Measurements from ENCODE around the gene ANKRD55.

The ANKRD55 gene

GRCh38 chr5:56101180-56101579 lies 131.9 kb downstream of the ANKRD55 start:
- H3K27ac ChIP-seq (replicated peaks; ENCODE audit: low read length): no peak overlapping the region
- whole genome bisulfite sequencing, 2 donors (ENCODE audit: extremely low coverage in 2 of 2, insufficient read length in 2 of 2, insufficient replicate concordance in 1 of 2): no CpG with 5 or more reads among the region's 3 CpGs
- H4K91ac ChIP-seq (ENCODE audit: low read depth, low read length, poor library complexity): no peak overlapping the region
- no peak overlapping the region for H2BK15ac ChIP-seq (ENCODE audit: low read length)
- H4K8ac ChIP-seq (ENCODE audit: low read depth, low read length): no peak overlapping the region
- H3K14ac ChIP-seq (ENCODE audit: low read length): no peak overlapping the region
- H3K18ac ChIP-seq (ENCODE audit: low read length): no peak overlapping the region
- H3K27me3 ChIP-seq (ENCODE audit: control insufficient read depth in 3 of 3, insufficient read depth in 3 of 3, low read depth in 1 of 3, low read length in 3 of 3): no peaks in the 10 kb centered on the region
- no peaks in the 10 kb centered on the region for H3K79me1 ChIP-seq (ENCODE audit: low read depth, low read length)
- no peak overlapping the region for H3K4me2 ChIP-seq (ENCODE audit: insufficient read depth, low read length, poor library complexity, severe bottlenecking)
- no peak overlapping the region for H2BK120ac ChIP-seq (ENCODE audit: low read depth, low read length)
- H2BK5ac ChIP-seq (ENCODE audit: low read length): no peak overlapping the region
- no peaks in the 10 kb centered on the region for H3K9me3 ChIP-seq (replicated peaks in 1 of 2; ENCODE audit: control insufficient read depth in 2 of 2, insufficient read depth in 1 of 2, low read depth in 1 of 2, low read length in 2 of 2)
- H3K4me1 ChIP-seq (ENCODE audit: control insufficient read depth in 2 of 2, insufficient read depth in 1 of 2, low read depth in 1 of 2, low read length in 2 of 2): no peaks in the 10 kb centered on the region
- no peak overlapping the region for H2AFZ ChIP-seq (ENCODE audit: low read length)
- H2AK5ac ChIP-seq (ENCODE audit: low read depth, low read length): no peak overlapping the region
- H3K4me3 ChIP-seq (ENCODE audit: low read length in 2 of 2): no peak overlapping the region
- H3K23ac ChIP-seq (ENCODE audit: low read depth, low read length, poor library complexity): no peak overlapping the region
- no peaks in the 10 kb centered on the region for H3K36me3 ChIP-seq (replicated peaks in 1 of 2; ENCODE audit: control insufficient read depth in 2 of 2, insufficient read depth in 2 of 2, low read length in 2 of 2)
- no peak overlapping the region for H2BK12ac ChIP-seq (ENCODE audit: low read length)
- no peak overlapping the region for H3K4ac ChIP-seq (ENCODE audit: low read length)
- DNase-seq (ENCODE audit: low spot score): no peak
- H3K9ac ChIP-seq (ENCODE audit: low read depth, low read length, poor library complexity): no peak overlapping the region

- H3K36me3 ChIP-seq (replicated peaks in 1 of 2; ENCODE audit: control insufficient read depth in 2 of 2, insufficient read depth in 2 of 2, low read length in 2 of 2): no peaks in the 10 kb centered on the region
These were observed 132.5 kb downstream of the ANKRD55 start for GRCh38 chr5:56100439-56101176.

GRCh38 chr5:56099346-56099745 lies 133.8 kb downstream of the ANKRD55 start:
- Histone ChIP-seq H3K36me3 (replicated peaks in 1 of 2; ENCODE audit: control insufficient read depth in 2 of 2, insufficient read depth in 2 of 2, low read length in 2 of 2) (no peaks in the 10 kb centered on the region), H3K14ac (ENCODE audit: low read length) (no peak overlapping the region), H2AFZ (ENCODE audit: low read length) (no peak overlapping the region), H2BK12ac (ENCODE audit: low read length) (no peak overlapping the region), H3K4ac (ENCODE audit: low read length) (no peak overlapping the region), H3K4me3 (ENCODE audit: low read length in 2 of 2) (no peak overlapping the region), H2BK5ac (ENCODE audit: low read length) (no peak overlapping the region), H3K79me1 (ENCODE audit: low read depth, low read length) (no peaks in the 10 kb centered on the region), H3K18ac (ENCODE audit: low read length) (no peak overlapping the region), H2BK15ac (ENCODE audit: low read length) (no peak overlapping the region), H2AK5ac (ENCODE audit: low read depth, low read length) (no peak overlapping the region), H3K23ac (ENCODE audit: low read depth, low read length, poor library complexity) (no peak overlapping the region), H3K4me2 (ENCODE audit: insufficient read depth, low read length, poor library complexity, severe bottlenecking) (no peak overlapping the region), H3K9me3 (replicated peaks in 1 of 2; ENCODE audit: control insufficient read depth in 2 of 2, insufficient read depth in 1 of 2, low read depth in 1 of 2, low read length in 2 of 2) (no peaks in the 10 kb centered on the region), H4K91ac (ENCODE audit: low read depth, low read length, poor library complexity) (no peak overlapping the region), H4K8ac (ENCODE audit: low read depth, low read length) (no peak overlapping the region), H3K27ac (replicated peaks; ENCODE audit: low read length) (no peak overlapping the region), H3K27me3 (ENCODE audit: control insufficient read depth in 3 of 3, insufficient read depth in 3 of 3, low read depth in 1 of 3, low read length in 3 of 3) (no peaks in the 10 kb centered on the region), H3K9ac (ENCODE audit: low read depth, low read length, poor library complexity) (no peak overlapping the region), H2BK120ac (ENCODE audit: low read depth, low read length) (no peak overlapping the region), H3K4me1 (ENCODE audit: control insufficient read depth in 2 of 2, insufficient read depth in 1 of 2, low read depth in 1 of 2, low read length in 2 of 2) (no peaks in the 10 kb centered on the region)
- WGBS, 2 donors (ENCODE audit: extremely low coverage in 2 of 2, insufficient read length in 2 of 2, insufficient replicate concordance in 1 of 2): no CpG with 5 or more reads among the region's 2 CpGs
- no peak for DNase-seq (ENCODE audit: low spot score)

More at GRCh38 chr5:56100439-56101176, 132.5 kb downstream of the ANKRD55 start:
- H2AK5ac ChIP-seq (ENCODE audit: low read depth, low read length): no peak overlapping the region
- DNase-seq (ENCODE audit: low spot score): no peak
- no peak overlapping the region for H2BK120ac ChIP-seq (ENCODE audit: low read depth, low read length)
- no peaks in the 10 kb centered on the region for H3K79me1 ChIP-seq (ENCODE audit: low read depth, low read length)
- no peak overlapping the region for H2BK12ac ChIP-seq (ENCODE audit: low read length)
- no peaks in the 10 kb centered on the region for H3K27me3 ChIP-seq (ENCODE audit: control insufficient read depth in 3 of 3, insufficient read depth in 3 of 3, low read depth in 1 of 3, low read length in 3 of 3)
- no peak overlapping the region for H4K91ac ChIP-seq (ENCODE audit: low read depth, low read length, poor library complexity)
- H3K23ac ChIP-seq (ENCODE audit: low read depth, low read length, poor library complexity): no peak overlapping the region
- H3K4me3 ChIP-seq (ENCODE audit: low read length in 2 of 2): no peak overlapping the region
- H3K18ac ChIP-seq (ENCODE audit: low read length): no peak overlapping the region
- H3K9me3 ChIP-seq (replicated peaks in 1 of 2; ENCODE audit: control insufficient read depth in 2 of 2, insufficient read depth in 1 of 2, low read depth in 1 of 2, low read length in 2 of 2): no peaks in the 10 kb centered on the region
- H3K4me2 ChIP-seq (ENCODE audit: insufficient read depth, low read length, poor library complexity, severe bottlenecking): no peak overlapping the region
- no peak overlapping the region for H3K4ac ChIP-seq (ENCODE audit: low read length)
- H3K4me1 ChIP-seq (ENCODE audit: control insufficient read depth in 2 of 2, insufficient read depth in 1 of 2, low read depth in 1 of 2, low read length in 2 of 2): no peaks in the 10 kb centered on the region
- no peak overlapping the region for H2BK5ac ChIP-seq (ENCODE audit: low read length)
- H3K14ac ChIP-seq (ENCODE audit: low read length): no peak overlapping the region
- no peak overlapping the region for H3K9ac ChIP-seq (ENCODE audit: low read depth, low read length, poor library complexity)
- WGBS, 2 donors (ENCODE audit: extremely low coverage in 2 of 2, insufficient read length in 2 of 2, insufficient replicate concordance in 1 of 2): no CpG with 5 or more reads among the region's 3 CpGs
- H2BK15ac ChIP-seq (ENCODE audit: low read length): no peak overlapping the region
- H2AFZ ChIP-seq (ENCODE audit: low read length): peak overlapping the region; percentile 31
- no peak overlapping the region for H4K8ac ChIP-seq (ENCODE audit: low read depth, low read length)
- no peak overlapping the region for H3K27ac ChIP-seq (replicated peaks; ENCODE audit: low read length)

GRCh38 chr5:56097055-56097454 lies 136.1 kb downstream of the ANKRD55 start:
- no peak overlapping the region for H4K8ac ChIP-seq (ENCODE audit: low read depth, low read length)
- H3K4me1 ChIP-seq (ENCODE audit: control insufficient read depth in 2 of 2, insufficient read depth in 1 of 2, low read depth in 1 of 2, low read length in 2 of 2): no peaks in the 10 kb centered on the region
- no peaks in the 10 kb centered on the region for H3K9me3 ChIP-seq (replicated peaks in 1 of 2; ENCODE audit: control insufficient read depth in 2 of 2, insufficient read depth in 1 of 2, low read depth in 1 of 2, low read length in 2 of 2)
- H2BK12ac ChIP-seq (ENCODE audit: low read length): no peak overlapping the region
- no peak overlapping the region for H3K9ac ChIP-seq (ENCODE audit: low read depth, low read length, poor library complexity)
- H3K4me3 ChIP-seq (ENCODE audit: low read length in 2 of 2): no peak overlapping the region
- H2BK15ac ChIP-seq (ENCODE audit: low read length): no peak overlapping the region
- no peak overlapping the region for H3K4ac ChIP-seq (ENCODE audit: low read length)
- no peak overlapping the region for H3K23ac ChIP-seq (ENCODE audit: low read depth, low read length, poor library complexity)
- H4K91ac ChIP-seq (ENCODE audit: low read depth, low read length, poor library complexity): no peak overlapping the region
- no CpG with 5 or more reads among the region's 3 CpGs for WGBS, 2 donors (ENCODE audit: extremely low coverage in 2 of 2, insufficient read length in 2 of 2, insufficient replicate concordance in 1 of 2)
- no peaks in the 10 kb centered on the region for H3K79me1 ChIP-seq (ENCODE audit: low read depth, low read length)
- no peak for DNase-seq (ENCODE audit: low spot score)
- no peak overlapping the region for H3K4me2 ChIP-seq (ENCODE audit: insufficient read depth, low read length, poor library complexity, severe bottlenecking)
- H2BK5ac ChIP-seq (ENCODE audit: low read length): no peak overlapping the region
- H3K14ac ChIP-seq (ENCODE audit: low read length): no peak overlapping the region
- H3K18ac ChIP-seq (ENCODE audit: low read length): no peak overlapping the region
- no peak overlapping the region for H2AK5ac ChIP-seq (ENCODE audit: low read depth, low read length)
- no peak overlapping the region for H3K27ac ChIP-seq (replicated peaks; ENCODE audit: low read length)
- no peaks in the 10 kb centered on the region for H3K36me3 ChIP-seq (replicated peaks in 1 of 2; ENCODE audit: control insufficient read depth in 2 of 2, insufficient read depth in 2 of 2, low read length in 2 of 2)
- no peaks in the 10 kb centered on the region for H3K27me3 ChIP-seq (ENCODE audit: control insufficient read depth in 3 of 3, insufficient read depth in 3 of 3, low read depth in 1 of 3, low read length in 3 of 3)
- H2BK120ac ChIP-seq (ENCODE audit: low read depth, low read length): no peak overlapping the region
- H2AFZ ChIP-seq (ENCODE audit: low read length): no peak overlapping the region
